GM21526 (cell line): Measurements from ENCODE around the gene CCZ1B.
"Not testable (repeated sequence)": the region's sequence is repeated elsewhere in the genome, so short reads cannot be mapped to it uniquely, and the experiment has no call there.

Experiments used
- ATAC-seq: cut with Tn5 transposase; IDR thresholded peaks from one replicate; pipeline ENCODE4 v1.9.1; 2021; ENCODE audit warnings: moderate library complexity; ENCODE audit not compliant: unreplicated experiment, low FRiP score

Gene CCZ1B

GRCh38 chr7:6831018-6831725, 5.1 kb upstream of the CCZ1B start:
- no peak for ATAC-seq

- not testable (repeated sequence) for ATAC-seq
Observed at GRCh38 chr7:6830026-6830425, 4.0 kb upstream of the CCZ1B start.

GRCh38 chr7:6829616-6830015, 3.5 kb upstream of the CCZ1B start:
- not testable (repeated sequence) for ATAC-seq

GRCh38 chr7:6827180-6827579, 1.1 kb upstream of the CCZ1B start:
- ATAC-seq, result not testable (repeated sequence)

GRCh38 chr7:6825236-6826125, 594 bp downstream of the CCZ1B start:
- ATAC-seq, result peak; percentile 50

- ATAC-seq, result not testable (repeated sequence)
Observed at GRCh38 chr7:6821622-6822021, 4.5 kb downstream of the CCZ1B start.

- ATAC-seq, result not testable (repeated sequence)
Observed at GRCh38 chr7:6815470-6815869, 10.6 kb downstream of the CCZ1B start.

GRCh38 chr7:6813011-6813410, 13.1 kb downstream of the CCZ1B start:
- not testable (repeated sequence) for ATAC-seq

- not testable (repeated sequence) for ATAC-seq
Observed at GRCh38 chr7:6807959-6808358, 18.1 kb downstream of the CCZ1B start.

- not testable (repeated sequence) for ATAC-seq
Observed at GRCh38 chr7:6807393-6807918, 18.6 kb downstream of the CCZ1B start.

GRCh38 chr7:6800331-6800730, 25.7 kb downstream of the CCZ1B start:
- ATAC-seq, result not testable (repeated sequence)

GRCh38 chr7:6799887-6800286, 26.2 kb downstream of the CCZ1B start:
- not testable (repeated sequence) for ATAC-seq

- ATAC-seq, result not testable (repeated sequence)
Observed at GRCh38 chr7:6798047-6798446, 28.0 kb downstream of the CCZ1B start.

- ATAC-seq, result not testable (repeated sequence)
Observed at GRCh38 chr7:6797218-6797617, 28.9 kb downstream of the CCZ1B start.

GRCh38 chr7:6794276-6794675, 31.8 kb downstream of the CCZ1B start:
- ATAC-seq, result not testable (repeated sequence)

GRCh38 chr7:6792113-6792872, 33.8 kb downstream of the CCZ1B start:
- not testable (repeated sequence) for ATAC-seq

GRCh38 chr7:6789353-6789752, 36.7 kb downstream of the CCZ1B start:
- ATAC-seq, result not testable (repeated sequence)

- not testable (repeated sequence) for ATAC-seq
Observed at GRCh38 chr7:6781581-6781980, 44.5 kb downstream of the CCZ1B start.

- not testable (repeated sequence) for ATAC-seq
Observed at GRCh38 chr7:6761186-6761585, 64.9 kb downstream of the CCZ1B start.

- not testable (repeated sequence) for ATAC-seq
Observed at GRCh38 chr7:6753964-6754363, 72.1 kb downstream of the CCZ1B start, which contains the start of gene RSPH10B2. Gene RSPH10B2, plus strand, starts transcription at chr7:6754103. Its CDS starts 3,575 bp downstream, at chr7:6757678.
